Measurements from ENCODE around the gene DHRS2. TPM values are rescaled to one million over a fixed set of nuclear protein-coding genes. Genes with fewer than 3 reads are reported as not detected.
A peak's percentile ranks its signal among the peaks of the same experiment; 100 is the strongest.

DHRS2 gene
- total and polyA plus RNA-seq, 2 of the 13 experiments (the other 11 are each of a cell fraction or from before 2014, with no cell fraction given) = 1,621 to 3,021 TPM

DNA sequence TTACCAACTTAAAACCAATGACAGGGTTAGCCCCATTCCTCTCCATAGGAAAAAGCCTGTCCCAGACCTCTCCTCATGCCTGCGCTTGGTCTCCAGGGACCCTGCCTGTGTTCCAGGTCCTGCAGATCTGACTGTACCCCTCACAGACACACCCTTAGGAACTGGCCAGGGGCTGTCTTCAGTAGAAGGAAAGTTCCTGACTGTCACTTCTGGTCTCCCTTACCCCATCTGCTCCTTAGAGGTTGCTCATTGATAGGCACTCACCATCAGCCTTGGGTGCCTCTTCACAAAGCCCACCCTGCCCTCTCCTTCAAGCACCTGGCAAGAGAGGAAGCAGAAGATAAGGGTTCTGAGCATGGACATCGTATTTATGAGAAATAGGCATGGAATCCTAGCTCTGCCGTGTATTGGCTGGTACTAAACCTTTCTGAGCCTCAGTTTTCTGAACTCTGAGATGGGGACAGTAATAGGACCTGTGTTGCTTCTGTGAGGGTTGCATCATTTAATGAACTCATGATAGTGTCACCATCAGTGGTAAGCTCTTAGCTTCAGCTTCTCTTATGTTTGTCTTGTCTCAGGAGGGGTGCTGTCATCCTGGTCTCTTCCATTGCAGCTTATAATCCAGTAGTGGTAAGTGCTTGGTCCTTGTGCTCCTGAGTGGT lies 7.5 kb downstream of the DHRS2 start (continued):
- TF ChIP-seq GATAD1 (CRISPR knock-in tag; IDR thresholded peaks at IDR 0.05) (no peak), ZNF567 (CRISPR knock-in tag; IDR thresholded peaks at IDR 0.05; ENCODE audit: borderline replicate concordance) (no peak), ZNF331 (CRISPR knock-in tag; IDR thresholded peaks at IDR 0.05) (0 out of 2 replicates have a peak, but pooled peaks have one; percentile 12), FOXA3 (CRISPR knock-in tag; IDR thresholded peaks at IDR 0.05) (no peak), ZNF367 (CRISPR knock-in tag; IDR thresholded peaks at IDR 0.05; ENCODE audit: borderline replicate concordance) (no peak)

- POLR2A ChIA-PET = interaction anchor here (0.6 to 7.1 kb wide), 21 partner anchors 8 to 503 kb away, joined by 3 to 173 read pairs (median 6); partner anchors contain the start of genes DHRS2 and RNF31
- FAIRE-seq (no peak), DNase-seq (ENCODE audit: low spot score) (no peak), ATAC-seq (no peak)
- TSS peak; percentile 5 for BruUV-seq (replicated peaks)
- intact Hi-C loops (cut with micrococcal nuclease; ENCODE audit: unreplicated experiment) (no loop called here), in situ Hi-C loops (cut with HindIII; ENCODE audit: extremely low pct_ligation_motif_present, low pct_unique_long_range_greater_than_20kb) (no loop called here)
- Histone ChIP-seq H3K9me3 (ENCODE audit: low read length) (no peaks in the 10 kb centered on the region), H3K4me1 (ENCODE audit: insufficient read depth, low read length) (peaks cover 44% of the 10 kb centered on the region), H3K4me2 (ENCODE audit: low read depth, low read length) (no peak overlapping the region), H3K4me3 (replicated peaks in 1 of 3; ENCODE audit: insufficient read depth in 1 of 3, low read depth in 2 of 3, low read length in 3 of 3) (no peak overlapping the region), H3K27me3 (ENCODE audit: control insufficient read depth in 1 of 2, insufficient read depth in 2 of 2, low read length in 2 of 2) (0 out of 5 replicates have a peak, but pooled peaks cover 0 to 1% of the 10 kb centered on the region in 2 experiments), H2AFZ (ENCODE audit: low read length) (no peak overlapping the region), H3K36me3 (replicated peaks in 1 of 2; ENCODE audit: control insufficient read depth in 1 of 2, insufficient read depth in 2 of 2, low read length in 2 of 2) (peaks cover 44 to 58% of the 10 kb centered on the region in 2 experiments), H4K20me1 (ENCODE audit: insufficient read depth, low read length) (peaks cover 64% of the 10 kb centered on the region), H3K9ac (ENCODE audit: insufficient read depth, low read depth, low read length) (no peak overlapping the region), H3K27ac (ENCODE audit: extremely low read length, insufficient read depth, low read length) (peak overlapping the region; percentile 3), H3K79me2 (ENCODE audit: insufficient read depth, low read length) (peaks cover 7% of the 10 kb centered on the region)
- CTCF ChIA-PET (ENCODE audit: low intra/inter-chr PET ratio, low total read pairs) = no interaction called here
- WGBS (ENCODE audit: low lambda C conversion rate) = 92% methylated on average over 5 of the region's 5 CpGs
- TF ChIP-seq ZFP62 (CRISPR knock-in tag; IDR thresholded peaks at IDR 0.05) (no peak), ZBTB7A (CRISPR knock-in tag; IDR thresholded peaks at IDR 0.05) (no peak), TRIM24 (CRISPR knock-in tag; IDR thresholded peaks at IDR 0.05) (no peak), ZNF766 (CRISPR knock-in tag; IDR thresholded peaks at IDR 0.05; ENCODE audit: borderline replicate concordance) (no peak), ZBTB42 (CRISPR knock-in tag; IDR thresholded peaks at IDR 0.05) (no peak), ZNF737 (CRISPR knock-in tag; IDR thresholded peaks at IDR 0.05; ENCODE audit: borderline replicate concordance) (no peak), MIER2 (CRISPR knock-in tag; IDR thresholded peaks at IDR 0.05) (0 out of 2 replicates have a peak, but pooled peaks have one; percentile 7), ZNF562 (CRISPR knock-in tag; IDR thresholded peaks at IDR 0.05; ENCODE audit: borderline replicate concordance) (no peak), ZNF777 (CRISPR knock-in tag; IDR thresholded peaks at IDR 0.05) (no peak), RAD51 (IDR thresholded peaks at IDR 0.05; ENCODE audit: borderline replicate concordance) (no peak), ZNF746 (CRISPR knock-in tag; IDR thresholded peaks at IDR 0.05) (0 out of 2 replicates have a peak, but pooled peaks have one; percentile 30), NFATC3 (CRISPR knock-in tag; IDR thresholded peaks at IDR 0.05) (no peak), FUBP1 (CRISPR knock-in tag; IDR thresholded peaks at IDR 0.05; ENCODE audit: borderline replicate concordance) (no peak), GATAD1 (CRISPR knock-in tag; IDR thresholded peaks at IDR 0.05) (no peak), SRSF1 (optimal IDR thresholded peaks at IDR 0.05; ENCODE audit: low read depth, low read length) (no peak)
- TF ChIP-seq, protein P1, sequence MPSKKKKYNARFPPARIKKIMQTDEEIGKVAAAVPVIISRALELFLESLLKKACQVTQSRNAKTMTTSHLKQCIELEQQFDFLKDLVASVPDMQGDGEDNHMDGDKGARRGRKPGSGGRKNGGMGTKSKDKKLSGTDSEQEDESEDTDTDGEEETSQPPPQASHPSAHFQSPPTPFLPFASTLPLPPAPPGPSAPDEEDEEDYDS (CRISPR knock-in tag; IDR thresholded peaks at IDR 0.05) = no peak
Measured at GRCh38 chr14:23644195-23644918, 8.2 kb downstream of the DHRS2 start.

All from HepG2 (cell line).